Keratinocyte (primary cell): ENCODE results near the gene SH3D19. TPM values are rescaled to one million over a fixed set of nuclear protein-coding genes. Genes with fewer than 3 reads are reported as not detected.

Experiments used
- DNase-seq: peaks from one replicate; pipeline ENCODE4 v3.0.0-alpha.2; 2011; ENCODE audit warnings: low read depth, missing footprints, low spot score
- FAIRE-seq: peaks from 2 replicates; lab custom pipeline; 2011; peaks lifted over from hg19 to GRCh38; lab: Jason Lieb, UNC
- H2AFZ ChIP-seq: 2 replicates; pipeline ENCODE4 v1.6.0; 2012; ENCODE audit warnings: low read length, control low read depth, inconsistent platforms; ENCODE audit not compliant: control insufficient read depth
- H3K27ac ChIP-seq: 2 replicates; pipeline ENCODE4 v1.5.1; 2011; ENCODE audit warnings: low read length; ENCODE audit not compliant: control insufficient read depth, insufficient read depth
- H3K27me3 ChIP-seq: 3 replicates; pipeline ENCODE4 v1.6.0; 2011; ENCODE audit warnings: low read length; ENCODE audit not compliant: control insufficient read depth, insufficient read depth; ENCODE audit errors: extremely low read depth
- H3K36me3 ChIP-seq, 2 experiments: 2 replicates in 1 of 2; 3 replicates in 1 of 2; pipeline ENCODE4 v1.5.1; 2011; ENCODE audit warnings: low read length in 2 of 2, mild to moderate bottlenecking in 1 of 2; ENCODE audit not compliant: control insufficient read depth in 2 of 2, insufficient read depth in 2 of 2; ENCODE audit errors: extremely low read depth in 1 of 2
- H3K4me1 ChIP-seq: 3 replicates; pipeline ENCODE4 v1.5.1; 2011; ENCODE audit warnings: low read length; ENCODE audit not compliant: control insufficient read depth, insufficient read depth; ENCODE audit errors: extremely low read depth
- H3K4me2 ChIP-seq: 3 replicates; pipeline ENCODE4 v1.6.0; 2011; ENCODE audit warnings: low read depth, low read length; ENCODE audit not compliant: control insufficient read depth, insufficient read depth; ENCODE audit errors: extremely low read depth
- H3K4me3 ChIP-seq, 3 experiments: fragments of 200-600 bp in 1 of 3; sonication (generic) in 1 of 3; 2 replicates in 2 of 3; 3 replicates in 1 of 3; pipeline ENCODE4 v1.5.1; 2011 to 2016; ENCODE audit warnings: low read length in 3 of 3, mild to moderate bottlenecking in 3 of 3, control low read depth in 2 of 3, inconsistent platforms in 1 of 3, low read depth in 1 of 3, mixed read lengths in 1 of 3, mixed run types in 1 of 3, moderate library complexity in 1 of 3; ENCODE audit not compliant: control insufficient read depth in 2 of 3, insufficient read depth in 2 of 3; ENCODE audit errors: extremely low read depth in 1 of 3
- H3K79me2 ChIP-seq: 2 replicates; pipeline ENCODE4 v1.6.0; 2012; ENCODE audit warnings: low read length; ENCODE audit not compliant: control insufficient read depth, insufficient read depth
- H3K9ac ChIP-seq: 3 replicates; pipeline ENCODE4 v1.6.0; 2011; ENCODE audit warnings: low read length; ENCODE audit not compliant: control insufficient read depth, insufficient read depth; ENCODE audit errors: extremely low read depth
- H3K9me1 ChIP-seq: 3 replicates; pipeline ENCODE4 v1.6.0; 2011; ENCODE audit warnings: low read length; ENCODE audit not compliant: control insufficient read depth, insufficient read depth; ENCODE audit errors: extremely low read depth
- H3K9me3 ChIP-seq: 2 replicates; pipeline ENCODE4 v1.5.1; 2012; ENCODE audit warnings: low read depth, low read length; ENCODE audit not compliant: control insufficient read depth
- H4K20me1 ChIP-seq: 3 replicates; pipeline ENCODE4 v1.6.0; 2011; ENCODE audit warnings: low read length; ENCODE audit not compliant: control insufficient read depth, insufficient read depth; ENCODE audit errors: extremely low read depth
- EZH2 ChIP-seq: IDR thresholded peaks from one replicate; pipeline ENCODE4 v1.6.1; 2012; ENCODE audit warnings: inconsistent platforms, mild to moderate bottlenecking, low read length, moderate library complexity
- dilution Hi-C: fragments of 300-500 bp; cut with MboI; formaldehyde crosslinking; loops from one replicate; pipeline ENCODE4 v1.7.0; 2020; ENCODE audit warnings: low sequenced_read_pairs; ENCODE audit not compliant: extremely low pct_ligation_motif_present
- polyA plus RNA-seq, 5 experiments: library from polyadenylated mRNA; depleted of rRNA in 3 of 5; stranded (reverse) in 3 of 5; stranded (forward) in 1 of 5; unstranded in 1 of 5; fragments of >200 nt; gene quantifications; 1 replicate in 1 of 5; 2 replicates in 3 of 5; 3 replicates in 1 of 5; pipeline versions ENCODE4 v1.2.1 to v1.2.3, GENCODE V29; 2011 to 2012; ENCODE audit warnings: missing spikeins in 2 of 5, low read depth in 1 of 5, low replicate concordance in 1 of 5
- TF ChIP-seq, protein P1 (sequence below), 3 experiments: IDR thresholded peaks in 1 of 3; conservative IDR thresholded peaks in 1 of 3; optimal IDR thresholded peaks in 1 of 3; 2 replicates in 2 of 3; 3 replicates in 1 of 3; pipeline versions ENCODE3 to v1.5.1; 2011; ENCODE audit warnings: low read length in 3 of 3, mild to moderate bottlenecking in 3 of 3, moderate library complexity in 2 of 3, control low read depth in 1 of 3, inconsistent platforms in 1 of 3; ENCODE audit not compliant: insufficient read depth in 2 of 3; ENCODE audit errors: extremely low read depth in 1 of 3

Gene SH3D19
- polyA plus RNA-seq, 1 donor (not counting 4 experiments of a cell fraction or from before 2014, with no cell fraction given): 24.8 TPM

DNA sequence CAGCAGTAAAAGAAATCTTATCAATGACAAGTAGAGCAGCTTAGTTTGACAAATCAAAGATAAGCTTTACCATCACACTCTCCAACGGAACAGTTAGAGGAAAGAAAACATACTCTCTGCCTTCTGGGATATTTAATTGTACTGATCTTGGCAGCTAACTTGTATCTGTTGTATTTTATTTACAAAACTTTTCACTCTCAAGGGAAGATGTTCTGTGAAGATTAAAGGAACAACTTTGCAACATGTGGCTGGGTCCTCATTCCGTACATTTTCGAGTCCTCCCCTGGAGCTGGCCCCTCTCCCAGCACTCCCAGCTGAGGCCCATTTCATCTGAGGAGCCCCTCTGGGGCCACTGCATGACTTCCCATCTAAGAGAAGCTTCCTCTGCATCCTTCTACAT, 151.5 kb downstream of the SH3D19 start:
- Histone ChIP-seq H3K9me1 (no peaks in the 10 kb centered on the region), H2AFZ (no peak overlapping the region), H4K20me1 (no peaks in the 10 kb centered on the region), H3K4me2 (no peak overlapping the region), H3K4me3 (no peak overlapping the region), H3K4me1 (peaks cover 8% of the 10 kb centered on the region), H3K79me2 (no peaks in the 10 kb centered on the region), H3K9ac (no peak overlapping the region), H3K27ac (no peak overlapping the region), H3K9me3 (no peaks in the 10 kb centered on the region), H3K36me3 (peaks cover 9 to 15% of the 10 kb centered on the region in 2 experiments), H3K27me3 (no peaks in the 10 kb centered on the region)
- no peak for FAIRE-seq
- DNase-seq: no peak
- dilution Hi-C loops: no loop called here
- no peak for TF ChIP-seq EZH2
- TF ChIP-seq, protein P1, sequence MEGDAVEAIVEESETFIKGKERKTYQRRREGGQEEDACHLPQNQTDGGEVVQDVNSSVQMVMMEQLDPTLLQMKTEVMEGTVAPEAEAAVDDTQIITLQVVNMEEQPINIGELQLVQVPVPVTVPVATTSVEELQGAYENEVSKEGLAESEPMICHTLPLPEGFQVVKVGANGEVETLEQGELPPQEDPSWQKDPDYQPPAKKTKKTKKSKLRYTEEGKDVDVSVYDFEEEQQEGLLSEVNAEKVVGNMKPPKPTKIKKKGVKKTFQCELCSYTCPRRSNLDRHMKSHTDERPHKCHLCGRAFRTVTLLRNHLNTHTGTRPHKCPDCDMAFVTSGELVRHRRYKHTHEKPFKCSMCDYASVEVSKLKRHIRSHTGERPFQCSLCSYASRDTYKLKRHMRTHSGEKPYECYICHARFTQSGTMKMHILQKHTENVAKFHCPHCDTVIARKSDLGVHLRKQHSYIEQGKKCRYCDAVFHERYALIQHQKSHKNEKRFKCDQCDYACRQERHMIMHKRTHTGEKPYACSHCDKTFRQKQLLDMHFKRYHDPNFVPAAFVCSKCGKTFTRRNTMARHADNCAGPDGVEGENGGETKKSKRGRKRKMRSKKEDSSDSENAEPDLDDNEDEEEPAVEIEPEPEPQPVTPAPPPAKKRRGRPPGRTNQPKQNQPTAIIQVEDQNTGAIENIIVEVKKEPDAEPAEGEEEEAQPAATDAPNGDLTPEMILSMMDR (optimal IDR thresholded peaks at IDR 0.05 in 1 of 3, IDR thresholded peaks at IDR 0.05 in 1 of 3, conservative IDR thresholded peaks at IDR 0.05 in 1 of 3; ENCODE audit: extremely low read depth in 1 of 3, insufficient read depth in 2 of 3, low read length in 3 of 3): no peak

DNA sequence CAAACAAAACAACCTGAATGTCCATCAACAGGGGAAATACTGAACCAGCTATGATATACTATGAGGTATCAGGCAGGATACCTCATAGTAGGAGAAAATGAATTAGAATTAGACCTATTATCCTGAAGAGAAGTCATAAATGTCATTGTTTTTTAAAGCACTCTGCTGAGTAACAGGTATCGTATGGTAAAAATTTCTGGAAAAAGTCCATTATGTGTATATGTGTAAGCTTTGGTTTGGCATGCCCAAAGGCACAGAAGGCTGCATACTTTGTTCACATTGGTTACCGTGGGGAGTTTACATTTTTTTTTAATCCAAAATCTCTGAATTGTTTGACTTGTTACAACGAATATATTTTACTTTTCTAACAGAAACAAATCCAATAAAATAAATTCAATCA, 155.5 kb downstream of the SH3D19 start:
- Histone ChIP-seq H3K9ac (no peak overlapping the region), H3K27ac (no peak overlapping the region)
- DNase-seq: no peak

More for the DNA sequence above, 155.5 kb downstream of the SH3D19 start:
- Histone ChIP-seq H3K79me2 (no peaks in the 10 kb centered on the region), H3K4me1 (peaks cover 8% of the 10 kb centered on the region), H3K27me3 (no peaks in the 10 kb centered on the region), H2AFZ (no peak overlapping the region), H4K20me1 (no peaks in the 10 kb centered on the region), H3K9me1 (no peaks in the 10 kb centered on the region), H3K36me3 (peaks cover 6 to 11% of the 10 kb centered on the region in 2 experiments), H3K4me2 (no peak overlapping the region), H3K4me3 (no peak overlapping the region), H3K9me3 (no peaks in the 10 kb centered on the region)
- FAIRE-seq: no peak
- dilution Hi-C loops: no loop called here
- TF ChIP-seq, protein P1 (optimal IDR thresholded peaks at IDR 0.05 in 1 of 3, IDR thresholded peaks at IDR 0.05 in 1 of 3, conservative IDR thresholded peaks at IDR 0.05 in 1 of 3; ENCODE audit: extremely low read depth in 1 of 3, insufficient read depth in 2 of 3, low read length in 3 of 3): no peak
- no peak for TF ChIP-seq EZH2
